22Rv1 (cell line): Measurements from ENCODE around the gene FAM149B1.

Source experiments
- H3K27ac ChIP-seq: fragments of 450-650 bp; 2 replicates; pipeline ENCODE4 v1.5.1; 2017
- ZFX ChIP-seq: fragments of 450-650 bp; IDR thresholded peaks from 2 replicates; pipeline ENCODE4 v1.6.1; 2017; ENCODE audit warnings: antibody characterized with exemption, borderline replicate concordance
- TF ChIP-seq, protein P1 (sequence below): fragments of 450-650 bp; IDR thresholded peaks from 2 replicates; pipeline ENCODE4 v1.5.1; 2017; ENCODE audit warnings: mild to moderate bottlenecking

FAM149B1 gene

DNA sequence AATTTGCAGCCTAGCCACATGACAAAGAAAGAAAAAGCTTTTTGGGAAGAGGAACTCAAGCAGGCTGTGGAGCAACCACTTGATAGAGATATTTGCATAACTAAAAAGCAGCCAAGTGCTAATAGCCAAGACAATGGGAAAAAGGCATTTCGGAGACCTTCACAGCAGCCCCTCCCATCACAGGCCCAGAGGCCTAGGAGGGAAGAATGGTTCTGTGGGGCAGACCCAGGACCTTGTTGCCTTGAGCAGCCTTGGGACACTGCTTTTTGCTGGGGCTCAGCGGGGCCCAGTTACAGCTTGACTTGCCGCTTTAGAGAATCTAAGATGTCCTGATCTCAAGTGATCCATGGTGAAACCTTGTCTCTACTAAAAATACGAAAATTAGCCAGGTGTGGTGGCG is 38.5 kb downstream of the FAM149B1 start:
- no peak for TF ChIP-seq ZFX
- TF ChIP-seq, protein P1, sequence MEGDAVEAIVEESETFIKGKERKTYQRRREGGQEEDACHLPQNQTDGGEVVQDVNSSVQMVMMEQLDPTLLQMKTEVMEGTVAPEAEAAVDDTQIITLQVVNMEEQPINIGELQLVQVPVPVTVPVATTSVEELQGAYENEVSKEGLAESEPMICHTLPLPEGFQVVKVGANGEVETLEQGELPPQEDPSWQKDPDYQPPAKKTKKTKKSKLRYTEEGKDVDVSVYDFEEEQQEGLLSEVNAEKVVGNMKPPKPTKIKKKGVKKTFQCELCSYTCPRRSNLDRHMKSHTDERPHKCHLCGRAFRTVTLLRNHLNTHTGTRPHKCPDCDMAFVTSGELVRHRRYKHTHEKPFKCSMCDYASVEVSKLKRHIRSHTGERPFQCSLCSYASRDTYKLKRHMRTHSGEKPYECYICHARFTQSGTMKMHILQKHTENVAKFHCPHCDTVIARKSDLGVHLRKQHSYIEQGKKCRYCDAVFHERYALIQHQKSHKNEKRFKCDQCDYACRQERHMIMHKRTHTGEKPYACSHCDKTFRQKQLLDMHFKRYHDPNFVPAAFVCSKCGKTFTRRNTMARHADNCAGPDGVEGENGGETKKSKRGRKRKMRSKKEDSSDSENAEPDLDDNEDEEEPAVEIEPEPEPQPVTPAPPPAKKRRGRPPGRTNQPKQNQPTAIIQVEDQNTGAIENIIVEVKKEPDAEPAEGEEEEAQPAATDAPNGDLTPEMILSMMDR, result no peak
- H3K27ac ChIP-seq, result no peak overlapping the region

DNA sequence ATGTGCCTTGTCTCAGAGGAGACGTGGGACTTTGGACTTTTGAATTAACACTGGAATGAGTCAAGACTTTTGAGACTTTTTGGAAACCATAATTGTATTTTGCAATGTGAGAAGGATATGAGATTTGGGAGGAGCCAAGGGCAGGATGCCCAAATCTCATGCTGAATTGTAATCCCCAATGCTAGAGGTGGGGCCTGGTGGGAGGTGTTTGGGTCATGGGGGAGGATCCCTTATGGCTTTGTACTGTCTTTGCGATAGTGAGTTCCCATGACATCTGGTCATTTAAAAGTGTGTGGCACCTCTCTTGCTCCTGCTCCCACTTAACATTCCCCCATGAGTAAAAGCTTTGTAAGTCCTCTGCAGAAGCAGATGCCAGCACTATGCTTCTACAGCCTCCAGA is 40.0 kb downstream of the FAM149B1 start:
- H3K27ac ChIP-seq, result peak overlapping the region; percentile 64
- no peak for TF ChIP-seq ZFX
- TF ChIP-seq, protein P1, result no peak

DNA sequence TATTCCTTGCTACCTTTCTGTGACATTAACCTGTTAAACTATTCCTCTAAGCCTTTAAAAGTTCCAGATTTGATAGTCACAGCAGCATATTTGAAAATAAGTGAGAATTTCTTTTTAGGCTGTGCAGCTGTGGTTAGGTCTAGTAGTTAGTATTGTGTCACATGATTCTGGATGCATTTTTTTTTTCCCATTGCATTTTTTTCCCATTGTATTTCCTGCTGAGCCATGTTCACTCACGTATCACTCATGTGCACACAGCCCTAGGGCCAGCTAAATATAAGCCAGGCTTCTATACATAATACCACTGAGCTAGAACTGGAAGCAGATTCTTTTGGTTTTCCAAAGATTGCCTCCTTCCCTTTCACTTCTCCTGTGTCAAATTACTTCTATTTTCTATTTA is 41.8 kb downstream of the FAM149B1 start:
- TF ChIP-seq ZFX, result no peak
- TF ChIP-seq, protein P1, result no peak
- peak overlapping the region; percentile 64 for H3K27ac ChIP-seq

DNA sequence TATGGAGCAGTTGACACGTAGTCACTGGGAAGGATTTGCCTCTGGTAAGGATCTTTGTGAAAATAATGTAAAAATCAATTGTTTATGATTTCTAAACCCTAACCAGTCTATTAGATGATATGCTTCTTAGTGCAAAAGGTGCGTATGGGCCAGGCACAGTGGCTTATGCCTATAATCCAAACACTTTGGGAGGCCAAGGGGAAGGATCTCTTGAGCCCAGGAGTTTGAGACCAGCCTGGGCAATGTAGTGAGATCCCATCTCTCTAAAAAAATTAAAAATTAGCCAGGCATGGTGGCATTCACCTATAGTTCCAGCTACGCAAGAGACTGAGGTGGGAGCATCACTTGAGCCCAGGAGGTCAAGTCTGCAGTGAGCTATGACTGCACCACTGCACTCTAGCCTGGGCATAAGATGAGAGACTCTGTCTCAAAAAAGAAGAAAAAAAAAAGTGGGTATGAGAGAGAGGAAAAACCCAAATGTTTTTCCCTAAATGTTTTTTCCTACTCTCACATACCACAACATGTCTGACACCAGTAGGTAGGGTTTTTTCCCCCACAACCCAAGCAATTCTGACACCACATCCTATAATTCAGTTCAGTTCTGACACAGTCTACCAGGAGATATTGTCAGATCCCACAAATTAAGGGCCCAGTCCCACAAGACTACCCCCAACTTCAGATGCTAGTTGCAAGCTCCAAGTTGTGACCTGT is 42.6 kb downstream of the FAM149B1 start:
- no peak for TF ChIP-seq ZFX

DNA sequence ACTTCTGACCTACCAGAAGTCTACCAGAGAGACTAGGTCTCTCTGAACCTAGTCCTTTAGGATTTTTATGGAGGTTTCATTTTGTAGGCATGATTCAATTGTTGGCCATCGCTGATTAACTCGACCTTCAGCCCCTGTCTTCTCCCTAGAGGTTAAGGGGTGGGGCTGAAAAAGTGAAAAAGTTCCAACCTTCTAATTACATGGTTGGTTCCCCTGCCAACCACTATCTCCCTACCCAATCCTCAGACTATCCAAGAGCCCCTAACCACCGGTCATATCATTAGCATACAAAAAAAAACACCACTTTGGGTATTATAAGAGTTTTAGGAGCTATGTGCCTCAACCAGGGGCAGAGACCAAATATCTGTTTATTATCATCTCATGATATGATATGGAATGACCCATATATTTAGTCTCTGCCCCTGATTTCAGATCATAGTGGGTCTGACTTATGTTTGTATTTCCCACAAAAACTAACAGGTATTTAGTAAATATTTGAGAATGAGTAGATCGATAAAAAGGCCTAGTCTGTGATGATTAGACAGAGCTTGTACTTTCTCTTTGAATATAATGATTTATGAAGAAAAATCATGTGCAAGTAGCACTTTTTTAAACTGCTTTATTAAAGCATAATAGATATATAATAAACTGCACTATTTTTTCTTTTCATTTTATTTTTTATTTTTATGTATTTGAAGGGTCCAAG is 43.3 kb downstream of the FAM149B1 start:
- no peak overlapping the region for H3K27ac ChIP-seq
- TF ChIP-seq, protein P1, result no peak
- no peak for TF ChIP-seq ZFX

More for the DNA sequence above, 42.6 kb downstream of the FAM149B1 start:
- H3K27ac ChIP-seq, result peak overlapping the region; percentile 64

DNA sequence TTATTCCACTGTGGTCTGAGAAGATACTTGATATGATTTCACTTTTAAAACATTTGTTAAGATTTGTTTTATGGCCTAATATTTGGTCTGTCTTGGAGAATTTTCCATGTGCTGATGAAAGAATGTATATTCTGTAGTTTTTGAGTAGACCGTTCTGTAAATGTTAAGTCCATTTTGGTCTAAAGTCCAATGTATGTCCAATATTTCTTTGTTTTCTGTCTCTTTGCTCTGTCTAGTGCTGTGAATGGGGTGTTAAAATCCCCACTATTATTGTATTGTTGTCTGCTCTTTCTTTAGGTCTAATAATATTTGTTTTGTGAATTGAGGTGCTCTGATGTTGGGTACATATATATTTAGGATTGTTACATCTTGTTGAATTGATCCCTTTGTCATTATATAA is 47.8 kb downstream of the FAM149B1 start:
- TF ChIP-seq, protein P1, result no peak
- TF ChIP-seq ZFX, result no peak
- no peak overlapping the region for H3K27ac ChIP-seq

DNA sequence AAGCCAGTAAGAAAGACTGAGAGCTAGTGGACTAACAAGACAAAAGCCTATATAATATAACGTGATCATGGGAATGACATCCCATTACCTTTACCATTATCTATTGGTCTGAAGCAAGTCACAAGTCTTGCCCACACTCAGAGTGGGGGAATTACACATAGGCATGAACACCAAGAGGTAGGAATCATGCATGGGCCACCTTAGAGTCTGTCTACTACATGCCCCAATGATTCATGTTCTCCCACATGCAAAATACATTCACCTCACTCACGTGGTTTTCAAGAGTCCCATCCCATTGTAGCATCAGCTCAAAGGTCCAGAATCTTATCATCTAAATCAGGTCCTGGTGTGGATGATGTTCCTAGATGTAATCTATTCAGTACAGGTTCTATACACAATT is 49.7 kb downstream of the FAM149B1 start:
- no peak for TF ChIP-seq ZFX
- TF ChIP-seq, protein P1, result no peak

More for the DNA sequence above, 49.7 kb downstream of the FAM149B1 start:
- no peak overlapping the region for H3K27ac ChIP-seq
